ENCODE measurements around the gene CDK11B. TPM values are rescaled to one million over a fixed set of nuclear protein-coding genes. Genes with fewer than 3 reads are reported as not detected.
A peak's percentile ranks its signal among the peaks of the same experiment; 100 is the strongest.
"Not testable (repeated sequence)": the region's sequence is repeated elsewhere in the genome, so short reads cannot be mapped to it uniquely, and the experiment has no call there.

The CDK11B gene
- total RNA-seq, 1 experiment from 2014 or later: 4.4 TPM

DNA sequence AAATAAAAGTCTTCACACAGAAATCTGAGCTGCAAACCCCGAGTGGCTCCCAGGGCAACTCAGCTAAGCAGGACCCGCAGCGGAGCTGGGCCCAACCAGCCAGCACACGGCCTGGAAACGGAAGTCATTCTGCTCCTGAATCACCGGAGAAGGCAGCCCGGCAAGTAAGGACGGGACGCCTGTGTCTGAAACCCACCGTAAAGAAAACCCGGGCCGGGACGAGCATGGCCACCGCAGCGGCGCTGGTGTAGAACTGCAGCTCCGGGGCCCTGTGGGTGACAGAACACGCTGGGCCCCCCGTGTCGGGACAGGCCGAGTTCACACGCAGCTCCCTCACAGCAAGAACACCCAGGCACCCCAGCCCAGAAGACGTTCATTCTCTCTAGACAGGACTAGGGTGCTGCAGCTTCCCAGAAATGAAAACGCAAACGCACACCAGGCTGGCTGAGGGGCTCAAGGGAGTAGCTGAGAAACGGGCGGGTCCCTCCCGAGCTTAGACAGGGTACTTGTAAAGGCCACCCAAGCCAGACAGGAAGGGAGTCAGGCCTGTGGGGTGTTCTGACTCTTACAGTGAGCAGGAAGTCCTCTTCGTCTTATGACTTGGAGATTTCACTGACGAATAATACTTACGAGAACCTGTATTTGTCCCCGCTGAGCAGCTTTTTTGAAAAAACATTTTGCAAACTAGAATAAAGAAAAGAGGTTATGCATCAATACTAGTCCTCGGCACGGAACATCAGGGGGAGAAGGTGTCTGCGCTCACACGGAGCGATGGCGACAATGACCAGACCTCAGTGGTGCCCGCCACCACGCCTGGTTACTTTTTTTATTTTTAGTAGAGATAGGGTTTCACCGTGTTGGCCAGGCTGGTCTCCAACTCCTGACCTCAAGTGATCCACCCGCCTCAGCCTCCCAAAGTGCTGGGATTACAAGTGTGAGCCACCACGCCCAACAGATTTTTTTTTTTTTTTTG, 10.9 kb upstream of the CDK11B start:
- in situ Hi-C loops (cut with HindIII; ENCODE audit: low pct_unique_long_range_greater_than_20kb, low sequenced_read_pairs): no loop called here
- DNase-seq (ENCODE audit: low read depth, low spot score): no peak

DNA sequence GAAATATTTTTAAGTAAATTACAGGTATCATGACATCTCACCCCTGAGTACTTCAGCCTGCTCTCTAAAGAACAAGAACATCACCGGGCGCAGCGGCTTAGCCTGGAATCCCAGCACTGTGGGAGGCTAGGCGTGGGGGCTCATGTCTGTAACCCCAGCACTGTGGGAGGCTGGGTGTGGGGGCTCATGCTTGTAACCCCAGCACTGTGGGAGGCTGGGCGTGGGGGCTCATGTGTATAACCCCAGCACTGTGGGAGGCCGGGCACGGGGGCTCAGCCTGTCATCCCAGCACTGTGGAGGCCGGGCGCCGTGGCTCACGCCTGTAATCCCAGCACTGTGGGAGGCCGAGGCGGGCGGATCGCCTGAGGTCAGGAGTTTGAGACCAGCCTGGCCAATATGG, 7.7 kb upstream of the CDK11B start:
- in situ Hi-C loops (cut with HindIII; ENCODE audit: low pct_unique_long_range_greater_than_20kb, low sequenced_read_pairs): no loop called here
- DNase-seq (ENCODE audit: low read depth, low spot score): no peak

DNA sequence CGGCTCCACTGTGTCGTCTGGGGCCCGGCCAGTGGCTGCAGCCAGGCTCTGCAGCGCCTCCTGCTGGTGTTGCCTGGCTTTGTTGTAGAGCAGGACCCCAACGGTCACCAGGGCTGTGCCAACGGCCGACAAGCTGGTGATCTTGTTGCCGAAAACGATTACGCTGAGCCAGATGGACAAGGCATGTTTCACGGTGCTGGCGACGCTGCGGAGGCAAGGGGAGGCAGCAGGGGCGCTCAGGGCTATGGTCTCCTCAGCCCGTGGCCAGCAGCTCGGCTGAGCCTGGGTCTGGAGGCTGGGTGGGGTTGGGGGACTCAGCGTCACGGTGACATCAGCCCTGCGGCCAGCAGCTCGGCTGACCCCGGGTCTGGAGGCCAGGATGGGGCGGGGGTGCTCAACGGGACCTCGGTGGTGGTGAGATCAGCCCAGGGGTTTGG, 7.0 kb upstream of the CDK11B start:
- in situ Hi-C loops (cut with HindIII; ENCODE audit: low pct_unique_long_range_greater_than_20kb, low sequenced_read_pairs): no loop called here
- DNase-seq (ENCODE audit: low read depth, low spot score): peak; percentile 20

DNA sequence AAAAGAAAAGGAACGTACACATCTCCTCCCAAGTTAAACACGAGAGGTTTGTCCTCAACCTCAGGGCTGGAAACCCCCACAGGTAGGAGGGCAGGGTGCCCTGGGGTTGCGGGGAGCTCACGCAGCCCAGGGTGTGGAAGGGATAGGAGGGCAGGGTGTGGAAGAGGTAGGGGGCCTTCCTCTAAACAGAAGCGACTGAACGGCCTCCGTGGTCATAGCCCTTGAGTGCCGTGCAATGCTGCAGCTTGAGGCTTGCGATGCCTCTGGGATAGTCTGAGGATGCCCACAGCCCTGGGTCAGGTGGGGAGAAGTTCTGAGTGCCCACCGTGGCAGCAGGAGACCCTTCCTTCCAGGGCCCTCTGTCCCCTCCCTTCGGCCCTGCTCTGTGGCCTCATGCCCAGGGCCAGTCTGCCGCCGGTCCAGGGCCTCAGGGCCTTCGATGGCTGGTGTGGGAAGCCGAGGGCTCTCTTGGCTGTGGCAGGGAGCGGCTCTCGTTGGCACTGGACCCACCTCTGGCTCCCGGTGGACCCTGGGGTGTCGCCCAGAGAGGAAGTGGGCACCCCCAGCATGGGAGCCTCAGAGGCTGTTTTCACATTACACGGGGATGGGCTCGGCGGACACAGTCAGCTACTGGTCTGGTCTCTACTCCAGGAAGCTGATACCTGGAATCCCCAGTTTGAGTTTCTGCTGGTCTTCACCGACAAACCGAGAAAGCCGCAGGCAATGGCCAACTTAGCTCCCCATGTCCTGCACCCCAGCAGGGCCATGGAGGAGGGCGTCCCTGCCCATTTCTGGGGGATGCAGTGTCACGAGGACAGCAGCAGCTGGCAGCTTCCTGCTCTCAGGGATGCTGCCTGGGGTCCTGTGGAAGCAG, 6.4 kb upstream of the CDK11B start:
- in situ Hi-C loops (cut with HindIII; ENCODE audit: low pct_unique_long_range_greater_than_20kb, low sequenced_read_pairs): no loop called here
- no peak for DNase-seq (ENCODE audit: low read depth, low spot score)

DNA sequence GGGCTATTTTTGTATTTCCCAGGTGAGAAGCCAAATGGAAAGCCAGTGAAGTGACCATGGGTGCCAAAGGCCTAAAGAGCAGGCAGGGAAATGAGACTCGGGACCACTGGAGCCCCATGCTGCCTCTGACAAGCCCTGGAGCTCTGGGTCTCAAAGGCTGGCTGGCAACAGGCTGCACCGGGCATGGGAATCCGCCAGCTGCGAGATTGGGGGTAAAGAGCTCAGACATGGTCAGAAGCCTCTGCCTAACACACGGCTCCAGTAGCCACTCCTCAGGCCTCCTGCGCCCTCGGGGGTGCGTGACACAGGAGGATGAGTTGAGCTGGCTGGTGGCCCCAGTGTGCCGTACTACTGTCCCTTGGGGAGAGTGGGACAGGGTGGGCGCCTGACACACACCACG, 5.5 kb upstream of the CDK11B start:
- DNase-seq (ENCODE audit: low read depth, low spot score); in situ Hi-C loops (cut with HindIII; ENCODE audit: low pct_unique_long_range_greater_than_20kb, low sequenced_read_pairs): not testable (repeated sequence)

DNA sequence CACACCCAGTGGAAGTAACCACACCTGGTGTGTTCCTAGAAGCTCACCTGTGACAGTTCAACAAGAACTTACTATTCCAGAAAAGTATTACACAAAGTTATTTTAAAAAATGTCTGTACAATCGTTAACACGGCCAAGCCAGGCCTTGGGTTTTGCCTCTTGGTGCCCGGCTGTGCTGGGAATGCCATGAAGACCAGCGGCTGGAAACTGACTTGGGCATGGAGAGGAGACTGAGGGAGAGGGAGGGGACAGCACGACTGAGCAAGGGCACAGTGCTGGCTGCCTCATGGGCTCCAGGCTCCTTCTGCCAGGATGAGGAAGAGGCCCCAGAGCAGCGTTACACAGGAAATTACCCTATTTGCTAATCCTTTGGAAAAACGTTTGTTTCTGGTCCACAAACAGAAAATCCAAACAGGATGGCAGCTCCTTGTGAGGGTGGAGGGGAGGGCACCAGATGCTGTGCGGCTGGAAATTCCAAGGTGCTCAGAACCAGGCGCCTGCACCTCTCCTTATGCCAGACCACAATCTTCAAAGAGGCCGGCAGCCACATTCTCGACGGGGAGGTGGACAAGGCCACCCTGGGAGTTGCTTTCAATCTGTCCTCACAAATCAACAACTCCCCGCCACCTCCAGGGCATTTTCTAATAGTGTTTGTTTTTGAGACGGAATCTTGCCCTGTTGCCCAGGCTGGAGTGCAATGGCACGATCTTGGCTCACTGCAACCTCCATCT, 4.2 kb upstream of the CDK11B start:
- in situ Hi-C loops (cut with HindIII; ENCODE audit: low pct_unique_long_range_greater_than_20kb, low sequenced_read_pairs); DNase-seq (ENCODE audit: low read depth, low spot score): not testable (repeated sequence)

DNA sequence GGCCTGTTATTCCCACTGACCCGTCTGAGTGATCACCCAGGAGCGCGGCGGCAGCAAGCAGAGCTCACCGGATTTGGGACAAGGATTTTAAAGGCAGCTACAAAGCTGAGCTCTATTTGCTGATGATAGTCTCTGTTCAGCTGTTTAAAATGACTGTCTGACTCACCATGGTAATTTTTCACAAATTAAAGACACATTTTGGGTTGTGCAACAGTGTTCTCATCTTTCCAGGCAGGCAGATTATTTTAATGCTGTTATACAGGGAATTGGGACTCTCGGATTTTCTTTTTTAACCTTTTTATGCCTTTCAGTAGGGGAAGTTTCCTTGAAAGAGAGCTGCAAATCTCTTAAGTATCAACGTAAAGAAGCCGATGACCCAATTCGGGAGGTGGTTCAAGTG, 3.6 kb upstream of the CDK11B start:
- in situ Hi-C loops (cut with HindIII; ENCODE audit: low pct_unique_long_range_greater_than_20kb, low sequenced_read_pairs); DNase-seq (ENCODE audit: low read depth, low spot score): not testable (repeated sequence)

DNA sequence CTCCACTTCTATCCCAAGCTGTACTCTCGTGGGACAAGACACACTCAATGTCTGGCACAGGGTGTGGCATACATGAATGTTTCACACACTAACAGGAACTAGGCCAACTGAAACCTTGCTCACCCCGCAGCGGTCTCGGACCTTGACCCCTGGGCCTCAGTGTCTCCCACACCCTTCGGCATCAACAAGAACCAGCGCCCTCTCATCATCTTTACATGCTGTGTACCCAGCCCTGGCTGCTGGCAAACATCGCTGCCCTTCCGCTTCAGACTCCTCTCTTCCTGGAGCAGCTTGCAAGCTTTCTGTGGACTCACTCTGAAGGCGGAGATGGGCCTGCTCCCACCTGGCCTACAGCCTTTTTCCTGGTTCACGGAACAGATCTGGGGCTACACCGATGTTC, 10.5 kb downstream of the CDK11B start:
- in situ Hi-C loops (cut with HindIII; ENCODE audit: low pct_unique_long_range_greater_than_20kb, low sequenced_read_pairs): not testable (repeated sequence)

DNA sequence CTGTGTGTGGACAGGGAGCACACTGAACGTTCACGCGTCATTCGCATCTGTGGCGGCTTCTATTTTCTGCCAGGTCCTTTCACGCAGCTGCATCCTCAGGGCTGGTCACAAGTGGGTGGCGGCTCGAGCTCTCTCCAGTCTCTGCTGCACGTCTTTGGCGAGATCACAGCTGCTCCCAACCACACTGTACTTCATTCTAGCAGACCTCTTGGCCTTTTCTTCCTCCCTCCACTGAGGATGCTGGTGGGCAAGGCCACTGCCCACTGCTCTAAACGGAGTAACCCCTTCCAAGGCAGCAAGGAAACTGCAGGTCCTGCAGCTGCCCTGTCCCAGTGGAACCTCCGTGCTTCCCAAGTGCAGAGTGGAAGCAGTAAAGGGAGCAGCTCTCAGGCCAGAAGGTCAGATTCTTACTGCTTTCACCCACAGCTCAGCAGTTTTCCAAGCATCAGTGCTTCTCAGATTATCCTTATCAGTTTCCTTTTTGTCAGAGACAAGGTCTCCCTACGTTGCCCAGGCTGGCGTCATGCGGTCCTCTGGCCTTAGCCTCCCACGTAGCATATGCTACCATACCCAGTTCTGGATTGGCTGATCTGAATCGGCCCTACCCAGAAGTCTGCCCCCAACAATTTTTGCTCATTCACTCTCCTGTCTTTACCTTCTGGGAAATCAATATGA, 11.1 kb downstream of the CDK11B start:
- DNase-seq (ENCODE audit: low read depth, low spot score): not testable (repeated sequence)

More for the DNA sequence above, 10.5 kb downstream of the CDK11B start:
- not testable (repeated sequence) for DNase-seq (ENCODE audit: low read depth, low spot score)

DNA sequence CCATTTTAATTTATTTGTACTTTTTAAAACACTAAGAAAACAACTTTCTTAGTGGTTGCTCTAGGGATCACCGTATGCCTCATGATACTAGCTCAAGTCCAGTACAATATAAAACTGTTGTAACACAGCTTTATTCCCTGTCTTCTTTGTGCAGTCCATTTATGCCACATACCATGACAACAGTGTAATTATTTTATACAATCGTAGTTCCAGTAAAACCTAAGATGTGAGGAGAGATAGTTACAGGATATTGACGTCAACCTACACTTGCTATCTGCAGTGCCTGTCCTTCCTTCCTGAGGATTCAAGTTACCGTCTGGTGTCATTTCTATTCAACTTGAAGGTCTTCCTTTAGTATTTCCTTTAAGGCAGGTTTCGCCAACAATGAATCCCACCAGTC, 12.5 kb downstream of the CDK11B start:
- in situ Hi-C loops (cut with HindIII; ENCODE audit: low pct_unique_long_range_greater_than_20kb, low sequenced_read_pairs); DNase-seq (ENCODE audit: low read depth, low spot score): not testable (repeated sequence)

More for the DNA sequence above, 11.1 kb downstream of the CDK11B start:
- in situ Hi-C loops (cut with HindIII; ENCODE audit: low pct_unique_long_range_greater_than_20kb, low sequenced_read_pairs): not testable (repeated sequence)

DNA sequence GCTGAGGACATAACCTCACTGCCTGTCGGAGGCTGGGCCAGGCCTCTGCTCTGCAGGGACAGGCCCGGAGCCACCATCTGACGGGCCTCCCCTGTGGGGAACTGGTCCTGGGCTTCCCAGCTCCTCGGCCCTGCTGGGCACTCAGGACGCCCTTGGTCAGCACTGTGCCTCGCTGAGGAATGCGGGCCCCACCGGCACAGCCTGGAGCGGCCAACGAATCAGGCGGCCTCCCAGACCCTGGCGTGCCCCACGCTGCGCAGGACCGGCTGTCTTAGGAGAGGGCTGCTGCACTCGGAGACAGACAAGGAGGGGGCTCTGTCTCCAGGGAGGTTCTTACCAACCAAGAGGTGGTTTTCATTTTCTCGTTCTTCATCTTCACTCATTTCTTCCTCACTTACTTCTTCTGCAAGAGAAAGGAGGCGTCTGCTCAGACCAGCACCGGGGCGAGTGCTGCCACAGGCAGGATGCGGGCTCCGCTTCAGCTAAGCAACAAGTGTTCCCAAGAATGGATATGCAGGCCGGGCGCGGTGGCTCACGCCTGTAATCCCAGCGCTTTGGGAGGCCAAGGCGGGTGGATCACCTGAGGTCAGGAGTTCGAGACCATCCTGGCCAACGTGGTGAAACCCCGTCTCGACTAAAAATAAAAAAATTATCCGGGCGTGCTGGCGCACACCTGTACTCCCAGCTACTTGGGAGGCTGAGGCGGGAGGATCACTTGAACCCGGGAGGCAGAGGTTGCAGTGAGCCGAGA, 17.9 kb downstream of the CDK11B start:
- DNase-seq (ENCODE audit: low read depth, low spot score); in situ Hi-C loops (cut with HindIII; ENCODE audit: low pct_unique_long_range_greater_than_20kb, low sequenced_read_pairs): not testable (repeated sequence)

DNA sequence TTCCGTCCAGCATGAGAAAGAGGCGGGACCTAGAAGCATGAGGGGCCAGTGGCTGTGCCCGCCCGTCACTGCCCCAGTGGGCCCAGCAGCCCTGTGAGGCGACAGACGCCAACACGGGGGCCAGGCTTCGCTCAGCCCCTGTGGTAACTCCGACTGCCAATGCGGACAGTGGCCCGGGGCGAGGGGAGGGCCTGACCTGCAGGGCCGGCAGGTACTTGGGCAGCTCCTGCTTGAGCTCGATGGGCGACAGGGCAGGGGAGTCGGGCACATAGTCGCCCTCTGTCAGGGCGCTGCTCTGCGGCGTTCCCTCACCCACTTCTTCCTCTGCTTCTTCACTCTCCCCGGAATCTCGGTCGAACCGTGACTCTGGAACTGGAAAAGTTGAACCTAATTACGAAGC, 18.7 kb downstream of the CDK11B start:
- DNase-seq (ENCODE audit: low read depth, low spot score); in situ Hi-C loops (cut with HindIII; ENCODE audit: low pct_unique_long_range_greater_than_20kb, low sequenced_read_pairs): not testable (repeated sequence)

DNA sequence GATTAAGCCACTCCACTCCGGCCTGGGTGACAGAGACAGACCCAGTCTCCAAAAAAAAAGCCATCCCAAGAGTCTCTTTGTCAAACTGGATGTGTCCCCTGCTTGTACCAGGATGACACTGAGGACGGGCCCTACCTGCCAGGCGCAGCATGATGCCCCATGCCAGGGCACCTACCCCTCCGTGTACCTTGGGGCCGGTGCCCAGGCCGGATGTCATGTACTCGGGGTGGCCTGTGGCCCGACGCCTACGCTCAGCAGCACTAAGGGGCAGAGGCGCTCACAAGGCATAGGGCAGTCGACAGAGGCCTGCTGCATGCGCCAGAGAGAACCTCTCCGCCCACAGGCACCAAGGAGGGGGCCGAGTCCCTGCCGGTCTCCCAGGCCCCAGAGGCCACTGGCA, 19.4 kb downstream of the CDK11B start:
- in situ Hi-C loops (cut with HindIII; ENCODE audit: low pct_unique_long_range_greater_than_20kb, low sequenced_read_pairs); DNase-seq (ENCODE audit: low read depth, low spot score): not testable (repeated sequence)

DNA sequence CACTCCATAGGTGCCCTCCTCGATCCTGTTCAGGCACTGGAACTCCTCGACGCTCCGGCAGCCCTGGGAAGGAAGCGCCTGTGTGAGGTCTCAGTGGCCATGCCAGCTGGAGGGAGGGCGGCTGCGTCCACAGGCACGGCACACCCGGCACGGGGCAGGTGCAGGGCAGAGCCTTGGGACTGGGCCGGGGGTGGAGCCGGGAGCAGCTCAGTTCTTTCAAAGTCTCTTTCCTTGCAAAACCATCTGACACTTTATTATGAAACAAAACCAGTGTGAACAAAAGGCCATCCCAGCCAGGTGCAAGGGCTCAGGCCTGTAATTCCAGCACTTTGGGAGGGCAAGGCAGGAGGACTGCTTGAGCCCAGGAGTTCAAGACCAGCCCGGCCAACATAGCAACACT, 20.3 kb downstream of the CDK11B start:
- in situ Hi-C loops (cut with HindIII; ENCODE audit: low pct_unique_long_range_greater_than_20kb, low sequenced_read_pairs); DNase-seq (ENCODE audit: low read depth, low spot score): not testable (repeated sequence)

DNA sequence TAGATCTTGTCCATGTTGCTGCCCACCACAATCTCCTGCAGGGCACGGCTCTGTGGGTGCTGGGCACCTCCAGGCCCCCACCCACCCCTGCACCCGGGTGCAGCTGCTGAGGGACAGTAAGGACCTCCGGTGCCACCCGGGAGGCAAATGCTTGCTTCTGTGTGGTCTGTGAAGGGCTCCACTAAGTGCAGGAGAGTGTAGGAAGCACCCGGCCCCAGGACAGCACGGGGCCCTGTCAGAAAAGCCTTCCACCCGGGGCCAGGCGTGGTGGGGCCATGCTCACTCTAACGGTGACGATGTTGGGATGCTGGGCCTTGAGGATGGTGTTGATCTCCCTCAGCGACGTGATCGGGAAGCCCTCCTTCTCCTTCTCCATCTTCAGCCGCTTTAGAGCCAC, 21.3 kb downstream of the CDK11B start:
- in situ Hi-C loops (cut with HindIII; ENCODE audit: low pct_unique_long_range_greater_than_20kb, low sequenced_read_pairs): not testable (repeated sequence)

More for the DNA sequence above, 21.3 kb downstream of the CDK11B start:
- not testable (repeated sequence) for DNase-seq (ENCODE audit: low read depth, low spot score)
